ENCODE measurements around the gene HSD17B8.

HSD17B8 gene

DNA sequence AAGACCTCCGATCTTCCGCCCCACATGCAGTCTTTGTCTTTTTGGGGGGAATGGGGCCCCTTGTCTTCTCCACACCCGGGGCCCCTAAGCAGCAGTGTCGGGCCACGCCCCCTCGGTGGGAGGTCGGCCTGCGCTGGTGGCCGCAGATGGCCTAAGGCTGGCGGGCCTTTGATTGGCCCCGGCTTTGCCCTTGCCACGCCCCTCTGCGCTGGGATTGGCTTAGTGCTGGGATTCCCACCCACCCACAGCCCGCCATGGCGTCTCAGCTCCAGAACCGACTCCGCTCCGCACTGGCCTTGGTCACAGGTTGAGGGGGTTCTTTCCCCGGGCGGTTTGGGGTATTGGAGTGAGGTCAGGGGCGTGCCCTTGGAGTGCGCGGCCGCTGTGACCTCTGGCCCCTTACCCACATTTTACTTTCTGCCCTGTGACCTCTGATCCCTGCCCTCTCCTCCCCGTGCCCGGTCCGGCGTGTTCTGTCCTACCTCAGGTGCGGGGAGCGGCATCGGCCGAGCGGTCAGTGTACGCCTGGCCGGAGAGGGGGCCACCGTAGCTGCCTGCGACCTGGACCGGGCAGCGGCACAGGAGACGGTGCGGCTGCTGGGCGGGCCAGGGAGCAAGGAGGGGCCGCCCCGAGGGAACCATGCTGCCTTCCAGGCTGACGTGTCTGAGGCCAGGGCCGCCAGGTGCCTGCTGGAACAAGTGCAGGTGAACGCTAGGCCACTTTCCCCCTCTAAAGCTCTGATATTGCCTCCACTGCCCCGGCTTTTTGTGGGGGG lies at the start of gene HSD17B8:
Gene HSD17B8 (plus strand): TSS at position 241 of the 776 bp plus-strand sequence. CDS start 14 bp downstream, at position 255.
- peak; percentile 79 to 85 for DNase-seq (ENCODE audit: low read depth in 2 of 2)

DNA sequence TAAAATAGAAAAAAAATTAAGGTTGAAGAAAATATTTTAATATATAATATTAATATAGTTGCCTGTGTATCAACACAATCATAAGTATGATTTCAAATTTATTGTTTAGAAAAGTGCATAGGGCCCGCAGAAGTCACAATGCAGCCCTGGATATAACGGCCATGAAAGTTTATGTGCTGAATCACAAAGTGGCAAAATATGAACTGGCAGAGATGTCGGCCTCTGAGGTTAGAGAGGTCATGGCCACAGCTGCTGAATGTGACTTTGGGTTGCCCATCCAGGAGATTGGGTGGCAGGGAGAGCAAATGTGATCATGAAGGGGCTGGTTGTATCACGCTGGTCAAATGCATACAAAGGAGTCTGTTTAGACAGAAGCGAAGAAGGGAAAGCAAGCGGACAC lies 47.9 kb upstream of the HSD17B8 start:
- DNase-seq (ENCODE audit: low read depth in 2 of 2), result no peak

DNA sequence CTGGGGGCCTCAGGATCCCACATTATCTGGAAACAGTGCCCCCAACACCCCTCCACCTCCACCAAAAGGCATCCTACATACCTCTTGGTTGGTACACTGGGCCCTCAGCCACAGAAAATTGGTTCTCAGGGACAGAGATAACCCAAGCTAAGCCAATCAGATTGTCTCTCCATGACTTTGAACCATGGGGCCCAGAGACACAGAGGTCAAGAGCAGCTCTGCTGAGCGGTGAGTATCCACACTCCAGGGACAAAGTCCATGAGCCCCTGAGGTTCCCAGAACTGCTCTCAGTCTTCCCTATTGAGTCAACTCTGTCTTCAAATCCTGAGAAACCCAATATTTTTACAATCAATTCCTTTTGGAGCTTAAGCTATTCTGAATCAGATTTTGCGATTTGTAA lies 47.5 kb upstream of the HSD17B8 start:
- DNase-seq (ENCODE audit: low read depth in 2 of 2), result no peak

DNA sequence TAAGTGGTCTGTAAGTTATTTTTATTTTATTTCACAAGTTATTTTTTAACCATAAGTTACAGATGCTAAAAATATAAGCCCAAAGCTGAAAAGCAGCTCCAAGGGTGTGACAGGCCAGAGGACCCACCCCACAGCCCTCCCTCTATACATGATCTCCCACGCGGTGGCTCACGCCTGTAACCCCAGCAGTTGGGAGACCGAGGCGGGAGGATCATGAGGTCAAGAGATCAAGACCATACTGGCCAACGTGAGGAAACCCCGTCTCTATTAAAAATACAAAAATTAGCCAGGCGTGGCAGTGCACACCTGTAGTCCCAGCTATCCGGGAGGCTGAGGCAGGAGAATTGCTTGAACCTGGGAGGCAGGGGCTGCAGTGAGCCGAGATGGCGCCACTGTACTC lies 44.4 kb upstream of the HSD17B8 start:
- DNase-seq (ENCODE audit: low read depth in 2 of 2), result no peak

DNA sequence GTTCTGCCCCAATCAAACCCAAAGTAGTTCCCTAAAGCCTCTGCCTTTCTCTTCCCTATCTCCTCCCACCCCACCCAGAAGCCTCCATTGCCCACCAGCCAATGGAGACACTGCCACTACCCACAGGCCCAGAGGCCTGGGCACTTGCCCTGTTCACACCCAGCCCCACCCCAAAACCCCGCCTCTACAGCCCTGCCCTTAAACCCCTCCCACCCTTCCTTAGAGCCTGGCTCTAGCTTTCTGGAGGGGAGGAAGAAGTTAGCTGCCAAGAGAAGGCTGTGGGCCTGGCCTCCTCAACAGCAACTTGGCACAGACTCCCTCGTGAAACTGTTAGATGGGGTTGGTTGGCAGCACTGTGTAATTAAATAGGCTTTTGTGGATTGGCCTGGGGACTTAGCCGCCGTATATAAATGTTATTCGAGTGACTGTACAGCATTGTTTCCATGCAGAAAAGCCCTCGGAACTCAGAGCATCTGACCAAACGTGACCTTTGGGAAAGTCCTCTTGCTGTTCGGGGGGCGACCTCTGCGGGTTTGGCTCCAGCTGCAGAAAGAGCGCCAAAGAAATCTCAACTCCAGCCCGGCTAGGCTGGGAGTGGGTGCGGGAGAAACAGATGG lies 43.6 kb upstream of the HSD17B8 start:
- DNase-seq (ENCODE audit: low read depth in 2 of 2), result no peak

DNA sequence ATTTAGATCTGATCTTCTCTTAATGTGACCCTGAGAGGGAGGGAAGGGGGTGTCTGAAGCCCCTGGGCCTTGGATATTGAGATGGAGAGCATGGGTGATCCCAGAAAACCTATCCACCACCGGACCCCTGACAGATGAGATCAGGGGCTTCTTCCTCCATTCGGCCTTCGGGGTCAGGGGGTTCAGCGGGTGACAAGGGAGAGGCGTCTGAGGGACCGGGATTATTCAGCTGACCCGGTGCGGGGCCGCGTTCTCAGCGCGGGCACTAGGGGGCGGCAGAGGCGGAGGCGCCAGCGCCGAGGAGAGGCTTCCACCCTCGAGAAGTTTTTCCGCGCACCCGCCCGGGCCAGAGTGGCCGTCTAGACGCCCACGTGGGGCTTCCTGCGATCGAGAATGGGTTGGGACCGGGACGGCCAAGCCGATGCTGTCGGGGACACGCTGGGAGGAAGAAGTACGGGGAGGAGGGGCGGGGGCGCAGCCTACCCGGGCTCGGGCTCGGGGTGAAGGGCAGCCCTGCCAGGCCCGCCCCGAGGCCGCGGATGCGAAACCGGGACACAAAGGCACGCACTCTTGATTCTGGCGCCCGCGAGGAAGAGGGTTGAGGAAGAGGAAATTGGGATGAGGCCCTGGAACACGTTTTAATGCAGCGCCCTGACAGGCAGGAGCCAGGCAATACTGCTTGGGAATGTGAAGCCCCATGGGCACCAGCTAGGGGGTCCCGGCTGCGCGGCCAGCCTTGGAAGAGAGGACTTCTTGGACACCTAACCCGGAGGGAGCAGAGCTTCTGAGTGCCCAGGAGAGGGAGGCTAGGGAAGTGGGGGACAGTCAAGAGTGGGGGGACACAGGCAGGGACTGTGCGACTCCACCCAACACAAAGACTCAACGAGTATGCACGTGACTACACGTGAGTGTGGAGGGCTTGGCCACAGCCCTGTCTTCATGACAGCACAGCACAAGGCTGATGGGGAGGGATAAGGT lies 42.8 kb upstream of the HSD17B8 start:
- peak; percentile 60 to 68 for DNase-seq (ENCODE audit: low read depth in 2 of 2)

DNA sequence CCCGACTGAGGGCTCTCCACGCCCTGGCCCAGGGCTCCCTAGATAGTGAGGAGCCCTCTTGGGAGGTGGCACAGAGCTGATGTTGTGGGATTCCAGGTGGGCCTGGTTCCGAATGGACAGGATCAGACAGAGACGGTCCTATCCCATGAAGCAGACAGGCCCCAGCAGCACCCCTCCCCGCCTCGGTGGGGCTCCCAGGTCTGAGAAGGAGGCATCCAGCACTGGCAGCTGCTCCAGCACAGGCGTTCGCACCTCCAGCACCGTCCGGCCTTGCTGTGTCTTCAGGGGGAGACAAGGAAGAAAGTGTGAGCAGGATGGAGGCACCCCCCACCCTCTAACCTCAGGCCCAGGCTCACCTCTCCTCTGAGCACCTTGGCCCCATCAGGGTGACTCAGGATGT lies 40.9 kb upstream of the HSD17B8 start:
- no peak for DNase-seq (ENCODE audit: low read depth in 2 of 2)

DNA sequence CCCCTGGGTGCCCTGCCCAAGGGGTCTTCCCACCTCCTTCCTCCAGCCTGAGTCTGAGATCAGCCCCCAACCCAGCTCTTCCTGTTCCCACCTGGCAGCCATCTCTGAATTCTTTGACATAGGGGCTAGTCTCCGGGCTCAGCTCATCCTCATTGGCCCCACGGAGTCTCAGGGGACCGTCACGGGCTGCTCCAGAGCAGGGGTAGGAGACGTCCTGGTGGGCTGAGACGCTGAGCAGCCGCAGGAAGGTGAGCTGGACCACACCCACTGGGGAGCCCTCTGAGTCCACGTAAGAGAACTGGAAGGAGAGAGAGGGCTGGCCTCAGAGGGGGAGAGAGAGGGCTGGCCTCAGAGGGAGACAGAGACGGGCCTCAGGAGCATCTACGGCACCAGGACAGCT lies 40.3 kb upstream of the HSD17B8 start:
- no peak for DNase-seq (ENCODE audit: low read depth in 2 of 2)

DNA sequence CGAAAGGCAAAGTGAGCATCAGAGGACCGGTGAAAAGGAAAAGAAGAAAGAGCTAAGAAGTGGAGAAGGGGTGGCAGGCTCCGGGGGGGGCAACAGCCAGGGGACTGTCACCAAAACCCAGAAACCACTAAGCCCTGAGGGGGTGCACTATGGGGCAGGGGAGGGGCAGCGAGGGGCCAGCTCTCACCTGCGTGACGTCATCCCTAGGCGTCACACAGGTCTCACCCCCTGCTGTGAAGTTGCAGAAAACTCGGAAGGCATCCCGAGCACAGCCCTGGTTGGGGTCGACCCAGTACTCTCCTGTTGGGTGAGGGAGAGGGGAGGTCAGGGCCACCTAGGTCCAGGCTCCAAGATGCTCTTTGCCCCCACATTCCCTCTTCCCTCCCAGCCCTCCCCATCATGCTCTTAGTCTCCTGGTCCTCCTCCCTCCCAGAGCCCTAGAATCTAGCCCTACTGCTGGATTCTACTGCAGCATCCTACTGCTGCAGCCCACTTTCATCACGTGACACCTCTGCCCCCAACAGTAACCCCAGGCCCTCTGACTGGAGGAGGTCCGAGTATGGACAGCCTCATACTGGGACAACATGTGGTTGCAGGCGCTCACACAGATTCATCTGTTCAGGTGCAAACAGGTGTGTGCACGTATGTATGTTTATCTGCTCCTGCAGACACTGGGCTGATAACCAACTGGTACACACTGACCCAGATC lies 39.6 kb upstream of the HSD17B8 start:
- no peak for DNase-seq (ENCODE audit: low read depth in 2 of 2)

DNA sequence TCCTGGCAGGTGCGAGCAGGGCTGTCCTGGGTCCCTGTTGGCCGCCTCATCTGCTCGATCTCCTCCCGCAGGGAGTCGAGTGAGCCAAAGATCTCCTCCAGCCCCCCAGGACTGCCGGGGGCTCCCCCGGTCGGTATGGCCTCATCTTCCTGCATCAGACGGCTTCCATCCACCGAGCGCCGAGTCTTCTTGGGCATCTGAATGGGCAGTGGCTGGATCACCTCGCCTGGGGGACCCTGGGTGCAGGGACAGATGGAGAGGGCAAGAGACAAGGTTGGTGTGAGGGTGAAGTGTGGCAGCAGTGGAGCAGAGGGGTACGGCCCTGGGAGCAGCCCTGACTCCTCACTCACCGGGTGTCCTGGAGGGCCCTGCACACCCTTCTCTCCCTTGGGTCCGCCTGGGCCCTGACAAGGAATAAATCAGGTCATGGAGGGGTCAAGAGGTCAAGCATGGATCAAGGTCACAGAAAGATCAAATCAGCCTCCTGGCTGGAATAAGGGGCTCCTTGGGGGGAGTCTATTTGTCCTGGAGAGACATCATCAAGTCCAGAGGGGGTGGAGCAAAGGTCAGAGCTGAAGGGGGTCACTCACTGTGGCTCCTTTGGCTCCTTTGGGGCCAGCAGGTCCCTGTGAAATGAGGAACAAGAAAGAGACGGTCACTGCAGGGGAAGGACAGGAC lies 38.7 kb upstream of the HSD17B8 start:
- DNase-seq (ENCODE audit: low read depth in 2 of 2), result no peak

DNA sequence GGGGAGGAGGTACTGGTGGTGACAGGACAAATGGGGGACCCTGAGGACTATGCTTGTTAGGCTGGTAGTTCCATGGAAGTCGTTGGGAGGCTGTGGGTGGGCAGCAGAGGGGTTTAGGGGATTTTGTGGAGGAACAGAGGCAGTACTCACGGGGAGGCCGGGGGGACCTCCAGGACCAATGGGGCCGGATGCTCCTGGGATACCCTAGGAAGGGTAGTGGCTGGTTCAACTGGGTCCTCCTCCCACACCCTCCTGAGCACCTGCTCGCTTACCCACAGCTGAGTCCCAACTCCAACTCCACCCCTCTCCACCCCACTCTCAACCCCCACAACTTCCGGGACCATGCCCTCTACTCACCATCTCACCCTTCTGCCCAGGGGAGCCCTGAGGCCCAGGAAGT lies 38.1 kb upstream of the HSD17B8 start:
- DNase-seq (ENCODE audit: low read depth in 2 of 2), result no peak

DNA sequence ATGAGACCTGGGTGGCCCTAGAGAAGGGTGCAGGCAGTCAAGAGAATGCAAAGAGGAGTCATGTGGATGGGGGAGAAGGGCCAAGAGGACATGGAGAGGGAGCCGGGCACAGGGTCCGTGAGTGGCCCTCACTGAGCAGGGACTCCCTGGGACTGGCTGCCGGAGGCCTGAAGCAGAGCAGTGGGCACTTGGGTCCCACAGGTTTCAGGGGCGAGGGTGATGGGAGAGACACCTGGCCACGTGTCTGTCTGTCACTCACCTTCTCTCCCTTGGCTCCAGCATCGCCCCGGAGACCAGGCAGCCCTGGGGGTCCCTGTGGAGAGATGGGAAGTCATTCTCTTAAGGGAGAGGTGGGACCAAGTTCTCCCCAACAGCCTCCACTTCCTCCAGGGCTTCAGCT lies 37.6 kb upstream of the HSD17B8 start:
- DNase-seq (ENCODE audit: low read depth in 2 of 2), result no peak

DNA sequence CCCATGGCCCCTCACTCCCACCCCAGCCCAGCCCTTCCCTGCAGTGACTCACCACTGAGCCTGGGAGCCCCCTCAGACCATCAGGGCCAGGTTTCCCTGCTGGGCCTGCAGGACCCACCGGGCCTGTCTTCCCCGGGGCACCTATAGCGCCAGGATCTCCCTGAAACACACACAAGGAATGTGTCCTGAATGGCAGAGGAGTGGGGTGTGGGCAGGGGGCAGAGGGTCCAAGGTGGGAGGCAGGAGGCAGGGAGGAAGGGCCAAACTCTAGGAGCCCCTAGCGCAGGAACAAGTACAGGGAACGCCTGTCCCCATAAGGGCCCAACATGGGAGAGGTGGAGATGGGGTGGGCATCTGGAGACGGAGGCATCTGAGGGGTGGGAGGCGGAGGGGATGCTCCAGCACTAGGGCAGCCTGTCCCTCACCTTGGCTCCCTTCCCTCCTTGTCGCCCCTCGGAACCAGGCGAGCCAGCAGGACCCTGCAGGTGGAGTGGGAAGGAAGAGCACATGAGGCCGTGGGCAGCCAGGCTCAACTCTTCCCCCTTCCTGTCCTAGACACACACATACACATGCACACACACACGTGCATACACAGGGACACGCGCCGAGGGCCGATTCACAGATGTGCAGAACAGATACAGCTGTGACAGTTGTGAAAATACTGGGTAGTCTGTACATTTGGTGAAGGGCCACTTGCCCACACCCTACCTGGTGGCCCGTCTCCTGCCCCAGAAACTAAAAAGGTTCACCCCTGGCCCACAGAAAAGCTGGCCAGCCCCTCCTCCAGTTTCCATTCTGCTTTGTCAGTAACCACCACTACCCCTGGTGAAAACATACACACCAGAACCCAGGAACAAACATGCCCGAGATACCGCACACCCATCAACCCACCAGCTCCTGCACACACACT lies 36.8 kb upstream of the HSD17B8 start:
- no peak for DNase-seq (ENCODE audit: low read depth in 2 of 2)

DNA sequence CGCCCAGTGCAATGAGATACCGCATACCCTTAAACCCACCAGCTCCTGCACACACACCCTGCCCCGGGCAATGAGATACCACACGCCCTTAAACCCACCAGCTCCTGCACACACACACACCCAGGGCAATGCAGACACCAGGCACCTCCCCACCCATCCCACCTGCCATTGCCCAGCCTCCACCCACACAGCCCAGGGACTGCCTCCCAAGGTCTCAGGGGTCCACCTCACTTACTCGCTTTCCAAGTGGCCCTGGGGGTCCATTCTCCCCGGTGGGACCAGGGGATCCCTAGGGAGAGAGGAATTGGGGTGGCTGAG lies 36.2 kb upstream of the HSD17B8 start:
- no peak for DNase-seq (ENCODE audit: low read depth in 2 of 2)

DNA sequence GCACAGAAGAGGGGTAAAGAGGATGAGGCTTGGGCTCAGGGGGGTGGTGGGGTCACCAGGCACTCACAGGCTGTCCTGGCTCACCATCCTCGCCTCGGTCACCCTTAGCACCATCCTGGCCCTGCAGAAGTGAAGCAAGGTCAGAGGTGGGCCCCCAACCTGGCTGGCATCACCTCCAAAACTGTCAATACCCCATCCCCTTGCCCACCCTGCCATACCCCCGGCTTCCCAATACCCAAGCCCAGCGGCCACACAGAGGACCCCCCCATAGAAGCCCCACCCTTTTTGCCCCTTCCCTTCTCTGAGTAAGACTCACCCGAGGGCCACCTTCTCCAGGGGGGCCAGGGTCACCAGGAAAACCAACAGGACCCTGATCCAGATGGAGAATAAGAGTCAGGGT lies 35.8 kb upstream of the HSD17B8 start:
- no peak for DNase-seq (ENCODE audit: low read depth in 2 of 2)

DNA sequence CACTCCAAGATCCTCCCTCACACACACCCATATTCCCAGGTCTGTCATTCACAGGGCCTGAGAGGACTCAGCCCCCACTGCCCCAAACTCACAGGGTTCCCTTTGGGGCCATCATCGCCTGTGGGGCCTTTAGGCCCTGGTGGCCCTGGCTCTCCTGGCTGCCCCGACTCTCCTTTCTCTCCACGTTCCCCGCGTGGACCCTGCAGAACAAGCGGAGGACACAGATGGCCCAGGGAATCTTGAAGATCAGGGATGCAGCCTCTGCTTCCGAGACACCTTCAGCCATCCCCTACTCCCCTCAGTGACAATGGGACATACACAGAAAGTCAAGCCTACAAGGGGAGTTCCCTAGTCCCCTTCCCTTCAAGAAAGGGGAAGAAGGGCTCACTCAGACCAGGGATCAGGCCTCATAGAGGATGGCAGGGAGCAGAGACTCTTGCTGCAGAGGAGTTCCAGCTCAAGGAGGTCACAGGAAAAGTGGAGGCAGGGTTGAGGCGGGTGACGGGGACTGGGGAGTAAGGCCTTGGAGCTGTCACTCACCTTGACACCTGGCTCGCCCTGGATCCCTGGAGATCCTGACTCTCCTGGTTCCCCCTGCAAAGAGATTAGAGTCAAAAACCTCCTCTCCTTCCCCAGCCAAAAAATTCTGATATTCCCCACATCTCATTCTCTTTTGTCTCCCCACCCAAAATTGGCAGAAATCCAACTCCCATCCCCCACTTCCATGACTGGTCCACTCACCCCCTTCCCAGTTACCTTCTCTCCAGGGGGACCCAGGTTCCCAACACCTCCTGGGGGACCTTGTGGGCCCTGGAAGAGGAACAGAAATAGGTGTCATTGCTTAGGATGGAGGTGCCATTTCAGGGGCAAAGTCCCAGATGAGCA lies 34.9 kb upstream of the HSD17B8 start:
- no peak for DNase-seq (ENCODE audit: low read depth in 2 of 2)

DNA sequence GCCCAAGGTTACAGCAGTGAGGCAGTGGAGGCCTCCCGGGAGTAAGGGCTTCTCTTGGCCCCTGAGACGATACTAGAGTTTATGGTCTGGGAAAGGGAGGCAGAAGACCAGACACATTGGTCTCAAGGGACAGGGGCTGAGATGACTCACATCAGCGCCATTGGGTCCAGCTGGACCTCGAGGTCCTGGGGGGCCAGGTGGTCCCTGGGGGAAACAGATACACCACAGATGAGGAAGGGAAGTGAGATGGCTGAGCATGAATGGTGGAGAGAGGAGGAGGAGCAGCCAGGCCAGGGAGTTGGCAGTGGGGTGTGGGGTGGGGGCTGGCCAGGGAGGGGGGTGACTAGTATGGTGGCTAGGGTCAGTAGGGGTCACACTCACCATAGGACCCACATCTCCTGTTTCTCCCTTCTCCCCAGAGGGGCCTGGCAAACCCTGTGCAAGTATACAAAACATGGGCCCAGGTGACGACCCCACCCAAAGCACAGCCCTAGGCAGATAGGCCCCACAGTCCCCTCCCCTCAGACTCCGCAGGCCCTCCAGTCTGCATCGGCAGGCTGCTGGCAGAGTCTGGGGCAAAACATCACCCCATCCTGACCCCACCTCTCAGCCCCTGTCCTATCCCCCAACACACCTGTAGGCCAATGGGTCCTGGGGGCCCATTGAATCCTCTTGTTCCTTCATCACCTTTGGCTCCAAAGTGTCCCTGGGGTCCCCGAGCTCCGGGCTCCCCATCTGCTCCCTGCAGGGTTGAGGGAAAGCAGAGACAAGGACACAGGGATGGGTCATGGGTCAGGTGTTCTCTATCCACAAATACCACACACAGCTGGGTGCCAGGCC lies 34.1 kb upstream of the HSD17B8 start:
- no peak for DNase-seq (ENCODE audit: low read depth in 2 of 2)

Data from stimulated activated CD8-positive, alpha-beta memory T cell treated with anti-CD3 and anti-CD28 coated beads, Interleukin-15, amount 100 ng/mL, for 4 hours (primary cell).